HEK293 (cell line): ENCODE results near the gene CFAP90.

ENCODE experiments used
- SP2 ChIP-seq: fragments of 450-650 bp; formaldehyde crosslinking; IDR thresholded peaks from 2 replicates; pipeline ENCODE4 v1.5.1; 2016; ENCODE audit warnings: missing biosample characterization, missing genetic modification characterization
- TCF7L2 ChIP-seq: IDR thresholded peaks from 2 replicates; pipeline ENCODE4 v1.6.1; 2011; ENCODE audit warnings: low read depth, mild to moderate bottlenecking, inconsistent platforms, low read length, moderate library complexity, borderline replicate concordance
- ZNF174 ChIP-seq: fragments of 450-650 bp; formaldehyde crosslinking; IDR thresholded peaks from 2 replicates; pipeline ENCODE4 v1.5.0; 2017; ENCODE audit warnings: missing biosample characterization, mild to moderate bottlenecking, missing genetic modification characterization
- ZNF274 ChIP-seq, 2 experiments: fragments of 200-500 bp in 1 of 2; fragments of 450-650 bp in 1 of 2; sonication (Bioruptor generic) in 1 of 2; formaldehyde crosslinking in 1 of 2; IDR thresholded peaks; 2 replicates each; pipeline versions ENCODE4 v1.5.1 to v1.6.1; 2014 to 2016; ENCODE audit warnings: borderline replicate concordance in 1 of 2, inconsistent platforms in 1 of 2, low read length in 1 of 2, missing biosample characterization in 1 of 2, missing genetic modification characterization in 1 of 2
- ZNF341 ChIP-seq: fragments of 450-650 bp; formaldehyde crosslinking; IDR thresholded peaks from 2 replicates; pipeline ENCODE4; 2016; ENCODE audit warnings: low read depth, missing biosample characterization, missing genetic modification characterization
- ZNF558 ChIP-seq: fragments of 450-650 bp; formaldehyde crosslinking; IDR thresholded peaks from 2 replicates; pipeline ENCODE4 v1.5.1; 2016; ENCODE audit warnings: missing biosample characterization, missing genetic modification characterization
- ZXDB ChIP-seq: fragments of 450-650 bp; formaldehyde crosslinking; IDR thresholded peaks from 2 replicates; pipeline ENCODE4 v1.5.1; 2016; ENCODE audit warnings: missing biosample characterization, missing genetic modification characterization
- TF ChIP-seq, protein P1 (sequence below): fragments of 450-650 bp; formaldehyde crosslinking; IDR thresholded peaks from 2 replicates; pipeline ENCODE4 v1.5.1; 2016; ENCODE audit warnings: missing biosample characterization, missing genetic modification characterization
- TF ChIP-seq, protein P2 (sequence below): fragments of 450-650 bp; formaldehyde crosslinking; IDR thresholded peaks from 2 replicates; pipeline ENCODE4 v1.5.1; 2016; ENCODE audit warnings: missing biosample characterization, missing genetic modification characterization
- TF ChIP-seq, protein P3 (sequence below): fragments of 450-650 bp; formaldehyde crosslinking; IDR thresholded peaks from 2 replicates; pipeline ENCODE4 v1.5.1; 2017; ENCODE audit warnings: missing biosample characterization, missing genetic modification characterization

DNA sequence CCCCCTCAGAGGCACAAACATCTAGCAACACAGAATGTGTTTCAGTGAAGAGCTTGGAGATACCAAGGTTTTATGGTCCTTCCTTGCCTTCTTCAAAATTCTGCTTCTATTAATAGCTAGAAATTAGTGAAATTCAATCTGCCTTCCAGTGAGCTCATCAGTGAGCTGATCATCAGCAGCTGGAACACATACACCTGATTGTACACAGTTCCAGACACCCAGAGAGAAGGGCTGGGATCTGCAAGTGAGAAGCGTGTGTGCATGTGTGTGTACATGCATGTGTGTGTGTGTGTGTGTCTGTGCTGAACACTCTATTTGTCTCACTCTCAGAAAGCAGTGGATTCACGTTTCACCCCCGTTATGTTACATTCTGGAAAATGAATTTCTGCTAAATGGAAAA lies 28.5 kb downstream of the CFAP90 start:
- TF ChIP-seq, protein P1, sequence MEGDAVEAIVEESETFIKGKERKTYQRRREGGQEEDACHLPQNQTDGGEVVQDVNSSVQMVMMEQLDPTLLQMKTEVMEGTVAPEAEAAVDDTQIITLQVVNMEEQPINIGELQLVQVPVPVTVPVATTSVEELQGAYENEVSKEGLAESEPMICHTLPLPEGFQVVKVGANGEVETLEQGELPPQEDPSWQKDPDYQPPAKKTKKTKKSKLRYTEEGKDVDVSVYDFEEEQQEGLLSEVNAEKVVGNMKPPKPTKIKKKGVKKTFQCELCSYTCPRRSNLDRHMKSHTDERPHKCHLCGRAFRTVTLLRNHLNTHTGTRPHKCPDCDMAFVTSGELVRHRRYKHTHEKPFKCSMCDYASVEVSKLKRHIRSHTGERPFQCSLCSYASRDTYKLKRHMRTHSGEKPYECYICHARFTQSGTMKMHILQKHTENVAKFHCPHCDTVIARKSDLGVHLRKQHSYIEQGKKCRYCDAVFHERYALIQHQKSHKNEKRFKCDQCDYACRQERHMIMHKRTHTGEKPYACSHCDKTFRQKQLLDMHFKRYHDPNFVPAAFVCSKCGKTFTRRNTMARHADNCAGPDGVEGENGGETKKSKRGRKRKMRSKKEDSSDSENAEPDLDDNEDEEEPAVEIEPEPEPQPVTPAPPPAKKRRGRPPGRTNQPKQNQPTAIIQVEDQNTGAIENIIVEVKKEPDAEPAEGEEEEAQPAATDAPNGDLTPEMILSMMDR (tag by site-specific recombination): no peak
- TF ChIP-seq, protein P2, sequence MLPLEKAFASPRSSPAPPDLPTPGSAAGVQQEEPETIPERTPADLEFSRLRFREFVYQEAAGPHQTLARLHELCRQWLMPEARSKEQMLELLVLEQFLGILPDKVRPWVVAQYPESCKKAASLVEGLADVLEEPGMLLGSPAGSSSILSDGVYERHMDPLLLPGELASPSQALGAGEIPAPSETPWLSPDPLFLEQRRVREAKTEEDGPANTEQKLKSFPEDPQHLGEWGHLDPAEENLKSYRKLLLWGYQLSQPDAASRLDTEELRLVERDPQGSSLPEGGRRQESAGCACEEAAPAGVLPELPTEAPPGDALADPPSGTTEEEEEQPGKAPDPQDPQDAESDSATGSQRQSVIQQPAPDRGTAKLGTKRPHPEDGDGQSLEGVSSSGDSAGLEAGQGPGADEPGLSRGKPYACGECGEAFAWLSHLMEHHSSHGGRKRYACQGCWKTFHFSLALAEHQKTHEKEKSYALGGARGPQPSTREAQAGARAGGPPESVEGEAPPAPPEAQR (tag by site-specific recombination): no peak
- no peak for TF ChIP-seq TCF7L2
- TF ChIP-seq ZNF174 (tag by site-specific recombination): no peak
- TF ChIP-seq ZXDB (tag by site-specific recombination): no peak
- TF ChIP-seq ZNF341 (tag by site-specific recombination): no peak
- TF ChIP-seq, protein P3, sequence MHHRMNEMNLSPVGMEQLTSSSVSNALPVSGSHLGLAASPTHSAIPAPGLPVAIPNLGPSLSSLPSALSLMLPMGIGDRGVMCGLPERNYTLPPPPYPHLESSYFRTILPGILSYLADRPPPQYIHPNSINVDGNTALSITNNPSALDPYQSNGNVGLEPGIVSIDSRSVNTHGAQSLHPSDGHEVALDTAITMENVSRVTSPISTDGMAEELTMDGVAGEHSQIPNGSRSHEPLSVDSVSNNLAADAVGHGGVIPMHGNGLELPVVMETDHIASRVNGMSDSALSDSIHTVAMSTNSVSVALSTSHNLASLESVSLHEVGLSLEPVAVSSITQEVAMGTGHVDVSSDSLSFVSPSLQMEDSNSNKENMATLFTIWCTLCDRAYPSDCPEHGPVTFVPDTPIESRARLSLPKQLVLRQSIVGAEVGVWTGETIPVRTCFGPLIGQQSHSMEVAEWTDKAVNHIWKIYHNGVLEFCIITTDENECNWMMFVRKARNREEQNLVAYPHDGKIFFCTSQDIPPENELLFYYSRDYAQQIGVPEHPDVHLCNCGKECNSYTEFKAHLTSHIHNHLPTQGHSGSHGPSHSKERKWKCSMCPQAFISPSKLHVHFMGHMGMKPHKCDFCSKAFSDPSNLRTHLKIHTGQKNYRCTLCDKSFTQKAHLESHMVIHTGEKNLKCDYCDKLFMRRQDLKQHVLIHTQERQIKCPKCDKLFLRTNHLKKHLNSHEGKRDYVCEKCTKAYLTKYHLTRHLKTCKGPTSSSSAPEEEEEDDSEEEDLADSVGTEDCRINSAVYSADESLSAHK (tag by site-specific recombination): no peak
- no peak for TF ChIP-seq SP2 (tag by site-specific recombination)
- TF ChIP-seq ZNF274 (IDR thresholded peaks at IDR 0.05; ENCODE audit: low read length): no peak
- no peak for TF ChIP-seq ZNF274 (tag by site-specific recombination; IDR thresholded peaks at IDR 0.05; ENCODE audit: borderline replicate concordance)
- TF ChIP-seq ZNF558 (tag by site-specific recombination): no peak
